ENCODE measurements around the gene ELF5. TPM values are rescaled to one million over a fixed set of nuclear protein-coding genes. Genes with fewer than 3 reads are reported as not detected.

The ELF5 gene
- total and polyA plus RNA-seq, 2 of the 13 experiments (the other 11 are each of a cell fraction or from before 2014, with no cell fraction given) = 0.51 to 2.6 TPM

GRCh38 chr11:34510218-34510617 is 3.4 kb downstream of the ELF5 start (continued):
- TF ChIP-seq ZNF572 (CRISPR knock-in tag; IDR thresholded peaks at IDR 0.05) (no peak), KDM3A (CRISPR knock-in tag; IDR thresholded peaks at IDR 0.05; ENCODE audit: low read depth) (no peak), ZNF446 (CRISPR knock-in tag; IDR thresholded peaks at IDR 0.05) (no peak), USF2 (IDR thresholded peaks at IDR 0.05; ENCODE audit: low read depth, low read length) (no peak), USF2 (CRISPR knock-in tag; IDR thresholded peaks at IDR 0.05; ENCODE audit: borderline replicate concordance) (no peak), ZNF24 (IDR thresholded peaks at IDR 0.05) (no peak), SATB2 (CRISPR knock-in tag; IDR thresholded peaks at IDR 0.05) (no peak), SRF (IDR thresholded peaks at IDR 0.05; ENCODE audit: low read depth, low read length) (no peak), GATA4 (IDR thresholded peaks at IDR 0.05; ENCODE audit: borderline replicate concordance, low read depth) (no peak), ZHX1 (CRISPR knock-in tag; IDR thresholded peaks at IDR 0.05; ENCODE audit: low read depth) (no peak), ZFP36L1 (CRISPR knock-in tag; IDR thresholded peaks at IDR 0.05) (no peak), ZSCAN9 (CRISPR knock-in tag; IDR thresholded peaks at IDR 0.05; ENCODE audit: borderline replicate concordance) (no peak)
- TF ChIP-seq, protein P1, sequence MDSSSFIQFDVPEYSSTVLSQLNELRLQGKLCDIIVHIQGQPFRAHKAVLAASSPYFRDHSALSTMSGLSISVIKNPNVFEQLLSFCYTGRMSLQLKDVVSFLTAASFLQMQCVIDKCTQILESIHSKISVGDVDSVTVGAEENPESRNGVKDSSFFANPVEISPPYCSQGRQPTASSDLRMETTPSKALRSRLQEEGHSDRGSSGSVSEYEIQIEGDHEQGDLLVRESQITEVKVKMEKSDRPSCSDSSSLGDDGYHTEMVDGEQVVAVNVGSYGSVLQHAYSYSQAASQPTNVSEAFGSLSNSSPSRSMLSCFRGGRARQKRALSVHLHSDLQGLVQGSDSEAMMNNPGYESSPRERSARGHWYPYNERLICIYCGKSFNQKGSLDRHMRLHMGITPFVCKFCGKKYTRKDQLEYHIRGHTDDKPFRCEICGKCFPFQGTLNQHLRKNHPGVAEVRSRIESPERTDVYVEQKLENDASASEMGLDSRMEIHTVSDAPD (CRISPR knock-in tag; IDR thresholded peaks at IDR 0.05) = no peak
- TF ChIP-seq, protein P2, sequence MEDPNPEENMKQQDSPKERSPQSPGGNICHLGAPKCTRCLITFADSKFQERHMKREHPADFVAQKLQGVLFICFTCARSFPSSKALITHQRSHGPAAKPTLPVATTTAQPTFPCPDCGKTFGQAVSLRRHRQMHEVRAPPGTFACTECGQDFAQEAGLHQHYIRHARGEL (CRISPR knock-in tag; IDR thresholded peaks at IDR 0.05) = no peak

All from HepG2 (cell line).